HG03045 (cell line): Measurements from ENCODE around the gene TSPAN13.

Experiments used
- ATAC-seq: cut with Tn5 transposase; IDR thresholded peaks from one replicate; pipeline ENCODE4 v1.9.1; 2021; ENCODE audit warnings: mild to moderate bottlenecking, moderate library complexity; ENCODE audit not compliant: unreplicated experiment

TSPAN13 gene

DNA sequence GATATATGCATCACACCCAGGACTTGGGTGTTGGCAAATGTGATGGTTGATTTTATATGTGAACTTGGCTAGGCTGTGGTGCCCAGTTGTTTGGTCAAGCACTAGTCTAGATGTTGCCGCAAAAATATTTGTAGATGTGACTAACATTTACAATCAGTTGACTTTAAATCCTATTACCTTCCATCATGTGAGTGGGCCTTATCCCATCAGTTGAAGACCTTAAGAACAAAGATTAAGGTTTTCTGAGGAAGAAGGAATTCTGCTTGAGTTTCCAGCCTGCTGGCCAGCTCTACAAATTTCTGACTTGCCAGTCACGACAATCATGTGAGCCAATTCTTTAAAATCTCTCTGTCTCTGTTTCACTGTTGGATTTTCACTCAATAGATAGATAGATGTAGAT lies 20.3 kb downstream of the TSPAN13 start:
- ATAC-seq: no peak

DNA sequence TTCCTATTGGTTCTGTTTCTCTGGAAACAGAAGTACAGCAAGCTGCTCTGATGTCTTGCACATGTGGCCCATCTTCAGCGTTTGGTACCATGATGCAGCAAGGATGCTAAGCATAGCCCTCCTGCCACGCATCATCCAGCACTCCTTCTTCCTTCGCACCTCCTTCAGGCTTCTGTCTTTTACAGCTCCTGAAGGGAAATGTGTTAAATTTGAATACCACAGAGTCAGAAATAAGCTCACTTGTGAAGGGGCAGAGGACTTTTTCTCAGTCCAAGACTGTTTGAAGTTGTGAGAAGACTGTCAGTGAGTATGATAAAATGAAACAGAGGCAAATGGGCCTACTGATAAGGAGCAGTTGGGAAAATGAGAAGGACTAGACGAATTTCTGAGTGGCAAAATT lies 20.7 kb downstream of the TSPAN13 start:
- no peak for ATAC-seq

DNA sequence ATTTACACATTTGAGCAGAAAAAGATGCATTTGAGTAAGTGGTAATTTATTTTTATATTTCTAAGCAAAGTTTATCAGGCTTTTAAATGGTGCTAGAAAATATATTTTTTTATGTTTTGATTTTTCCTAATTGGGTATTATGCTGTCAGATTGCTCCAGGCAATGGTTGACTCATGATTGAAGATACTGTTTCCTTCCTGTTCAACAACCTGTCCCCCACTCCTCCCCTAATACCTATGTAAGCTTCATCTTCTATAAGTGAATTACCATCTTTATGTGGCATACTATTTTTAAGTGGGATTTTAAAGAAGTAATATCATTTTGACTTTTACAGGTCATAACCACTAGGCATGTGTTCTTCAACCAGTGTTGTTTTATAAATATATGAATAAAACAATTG lies 21.4 kb downstream of the TSPAN13 start:
- ATAC-seq: no peak

DNA sequence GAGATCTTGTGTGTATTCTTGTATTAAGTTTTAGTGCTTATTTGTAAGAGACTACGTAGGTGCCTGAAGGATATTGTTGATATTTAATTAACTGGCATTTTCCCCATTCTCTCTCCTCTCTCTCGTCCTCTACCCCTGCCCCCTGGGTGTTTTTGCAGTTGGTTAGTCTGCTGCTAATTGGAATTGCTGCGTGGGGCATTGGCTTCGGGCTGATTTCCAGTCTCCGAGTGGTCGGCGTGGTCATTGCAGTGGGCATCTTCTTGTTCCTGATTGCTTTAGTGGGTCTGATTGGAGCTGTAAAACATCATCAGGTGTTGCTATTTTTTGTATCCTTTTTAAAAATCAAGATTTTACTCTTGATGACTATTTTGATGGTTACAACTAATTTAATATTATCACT lies 22.5 kb downstream of the TSPAN13 start:
- ATAC-seq: no peak

DNA sequence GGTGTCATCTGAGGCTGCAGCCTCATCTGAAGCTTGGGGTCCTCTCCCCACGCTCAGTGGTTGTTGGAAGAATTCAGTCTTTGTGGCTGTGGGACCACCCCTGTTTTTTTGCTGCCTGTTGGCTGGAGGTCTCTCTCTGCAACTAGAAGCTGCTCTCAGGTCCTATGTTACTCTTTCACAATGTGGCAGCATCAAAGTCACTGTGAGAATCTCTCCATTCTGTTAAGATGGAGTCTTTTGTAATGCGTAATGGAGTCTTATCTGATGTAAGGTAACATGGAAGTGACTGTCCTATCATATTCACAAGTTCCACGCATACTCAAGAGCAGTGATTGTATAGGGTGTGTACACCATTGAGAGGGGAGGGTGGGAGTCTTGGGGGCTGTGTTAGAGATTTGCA lies 24.9 kb downstream of the TSPAN13 start:
- ATAC-seq: no peak

DNA sequence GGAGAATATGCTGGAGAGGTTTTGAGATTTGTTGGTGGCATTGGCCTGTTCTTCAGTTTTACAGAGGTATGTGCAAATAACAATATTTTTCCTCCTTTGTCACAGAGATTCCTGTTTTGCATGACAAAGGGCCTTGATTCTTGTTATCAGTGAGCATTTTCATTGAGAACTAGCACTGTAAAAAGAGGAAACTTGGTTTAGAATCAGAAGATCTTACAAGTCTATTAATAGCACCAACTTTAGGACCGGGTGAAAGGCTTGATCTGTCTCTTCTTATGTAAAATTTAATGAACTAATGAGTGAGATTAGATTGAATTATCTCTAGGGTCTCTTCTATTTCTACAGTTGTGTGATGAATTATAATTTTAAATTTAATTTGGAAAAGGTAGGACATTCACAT lies 25.5 kb downstream of the TSPAN13 start:
- no peak for ATAC-seq

DNA sequence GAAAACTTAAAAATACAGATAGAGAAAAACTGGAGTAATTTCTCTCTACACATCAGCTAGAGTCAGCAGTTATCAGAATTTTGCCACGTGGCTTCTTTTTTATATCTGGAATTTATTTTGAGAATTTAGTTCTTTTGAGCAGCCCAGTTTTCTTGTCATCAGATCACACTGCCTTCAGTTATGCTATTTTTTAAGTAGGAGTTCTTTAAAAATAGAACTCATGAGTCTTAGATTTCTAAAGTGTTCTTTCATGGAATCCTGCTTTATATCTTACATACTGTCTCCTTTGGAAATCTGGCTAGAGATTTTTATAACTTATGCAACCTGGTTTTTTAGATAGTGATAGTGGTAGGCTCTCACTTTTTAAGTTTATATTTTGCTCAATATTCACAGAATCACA lies 27.0 kb downstream of the TSPAN13 start:
- ATAC-seq: no peak

DNA sequence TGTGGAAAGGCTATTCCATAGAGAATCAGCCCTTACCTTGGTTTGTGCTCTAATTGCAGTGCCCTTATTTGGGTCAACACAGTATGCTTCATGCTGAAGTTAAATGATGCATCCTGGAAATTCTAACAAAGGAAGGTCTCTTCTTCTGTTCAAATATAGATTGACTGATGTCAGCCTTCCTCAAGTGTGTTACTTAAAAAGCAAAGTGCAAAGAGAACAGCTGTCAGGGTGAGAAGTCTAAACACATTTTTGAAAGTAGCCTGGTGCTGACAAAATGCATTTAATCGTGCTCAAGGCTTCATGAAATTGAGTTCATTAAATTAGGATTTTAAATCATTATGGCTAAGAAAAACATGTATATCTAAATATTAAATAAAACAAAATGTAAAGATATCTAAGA lies 31.8 kb downstream of the TSPAN13 start:
- ATAC-seq: no peak

DNA sequence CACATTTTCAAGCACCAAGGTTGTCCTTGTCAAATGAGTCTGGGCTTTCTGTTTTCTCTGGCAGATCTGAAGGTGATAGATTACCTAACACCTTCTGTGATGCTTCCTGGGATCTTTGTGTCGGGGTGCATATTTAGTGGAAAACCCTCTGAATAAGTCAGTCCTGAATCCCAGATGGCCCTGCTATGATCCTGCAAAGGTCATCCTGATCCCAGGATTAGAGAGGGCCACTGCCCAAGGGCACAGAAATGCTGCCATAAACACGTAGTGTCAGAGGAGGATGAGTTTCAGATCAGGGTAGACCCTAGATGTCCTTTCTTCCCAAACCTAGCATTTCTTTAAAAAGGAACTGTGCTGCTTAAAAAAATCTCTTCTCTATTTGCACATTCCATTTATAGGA lies 32.3 kb downstream of the TSPAN13 start:
- no peak for ATAC-seq

DNA sequence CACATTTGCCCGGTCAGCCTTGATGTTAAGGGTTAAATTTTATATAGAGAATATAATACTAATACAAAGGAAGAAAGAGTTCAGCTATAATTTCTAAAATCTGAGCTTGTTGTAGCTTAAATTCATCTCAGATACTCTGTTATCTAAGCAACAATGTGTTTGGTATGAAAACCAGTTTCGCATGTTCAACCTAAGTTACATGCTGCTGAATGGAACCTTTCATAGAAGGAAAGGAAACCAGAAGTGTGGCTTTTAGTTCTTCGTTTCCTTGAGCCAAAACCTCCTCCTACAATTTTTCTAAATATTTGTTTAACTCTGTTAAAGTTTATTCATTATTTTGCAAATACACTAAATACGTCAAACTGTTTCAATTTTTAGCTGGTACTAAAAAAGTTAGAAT lies 32.7 kb downstream of the TSPAN13 start:
- ATAC-seq: no peak

DNA sequence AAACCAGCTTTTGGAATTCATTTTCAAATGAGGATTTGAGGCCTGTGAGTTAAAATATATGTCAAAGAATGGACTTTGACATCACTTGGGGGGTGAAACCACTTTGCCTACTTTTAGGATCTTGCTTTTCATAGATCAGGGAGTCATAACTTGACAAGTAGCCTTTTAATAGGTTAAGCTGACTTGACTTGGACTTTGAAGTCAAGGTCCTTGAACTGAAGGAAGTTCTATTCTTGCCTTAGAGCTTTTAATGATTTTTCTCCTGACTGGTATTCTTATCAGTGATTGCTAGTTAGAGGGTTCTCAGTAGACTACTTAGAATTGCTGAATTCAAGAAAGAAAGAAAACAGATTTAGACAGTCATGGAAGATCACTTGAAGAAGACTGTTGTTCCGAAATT lies 33.6 kb downstream of the TSPAN13 start:
- ATAC-seq: no peak

DNA sequence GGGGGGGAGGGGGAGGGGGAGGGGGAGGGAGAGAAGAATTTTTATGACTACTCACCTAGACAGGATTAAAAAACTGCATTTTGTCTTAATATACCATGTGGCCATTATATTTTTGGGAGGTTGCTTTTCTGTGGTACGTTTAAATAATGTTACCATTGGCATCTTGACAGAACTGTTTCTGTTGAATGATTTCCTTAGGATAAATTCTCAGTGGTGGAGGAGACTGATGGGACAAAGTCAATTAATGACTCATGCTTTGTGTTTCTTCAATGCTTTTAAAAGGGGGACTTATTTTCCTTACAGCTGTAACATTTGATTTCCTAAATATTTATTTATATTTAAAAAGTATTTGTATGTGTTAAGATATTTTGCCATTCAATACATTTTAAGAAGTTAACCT lies 37.5 kb downstream of the TSPAN13 start:
- ATAC-seq: no peak

DNA sequence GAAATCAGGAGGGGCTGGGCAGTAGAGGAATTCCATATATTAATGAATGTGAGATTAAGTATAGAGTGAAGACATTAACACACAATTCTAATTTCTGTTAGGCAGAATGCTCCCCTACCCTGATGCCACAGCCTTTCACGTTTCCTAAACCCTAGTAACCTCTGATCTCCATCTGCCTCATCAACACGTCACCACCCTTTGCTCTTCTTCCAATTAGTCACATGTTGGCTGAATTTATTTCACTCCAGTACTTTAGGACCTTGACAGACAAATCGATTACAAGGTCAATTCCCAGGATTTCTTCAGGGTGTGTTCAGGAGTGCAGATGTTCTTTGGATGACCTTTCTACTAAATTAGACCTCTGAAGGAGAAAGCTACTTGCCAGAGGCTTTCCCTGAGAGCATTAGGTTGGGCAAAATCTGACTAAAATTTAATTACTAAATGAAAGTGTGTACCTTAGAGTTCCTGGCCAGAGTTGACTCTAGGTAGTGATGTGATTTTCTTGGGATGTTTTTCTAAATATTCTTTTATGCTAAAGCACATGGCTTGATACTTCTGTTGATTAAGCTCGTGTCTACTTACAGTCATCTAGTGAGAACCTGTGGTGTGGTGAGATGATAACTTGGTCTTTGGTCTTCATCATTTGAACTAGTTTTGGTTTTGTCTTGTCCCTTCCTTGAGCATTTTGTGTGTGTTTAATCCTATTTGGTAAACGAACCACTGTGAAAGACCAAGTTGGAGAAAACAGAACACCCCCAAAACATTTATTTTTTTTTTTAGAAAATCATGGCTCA lies 38.5 kb downstream of the TSPAN13 start:
- ATAC-seq: no peak

DNA sequence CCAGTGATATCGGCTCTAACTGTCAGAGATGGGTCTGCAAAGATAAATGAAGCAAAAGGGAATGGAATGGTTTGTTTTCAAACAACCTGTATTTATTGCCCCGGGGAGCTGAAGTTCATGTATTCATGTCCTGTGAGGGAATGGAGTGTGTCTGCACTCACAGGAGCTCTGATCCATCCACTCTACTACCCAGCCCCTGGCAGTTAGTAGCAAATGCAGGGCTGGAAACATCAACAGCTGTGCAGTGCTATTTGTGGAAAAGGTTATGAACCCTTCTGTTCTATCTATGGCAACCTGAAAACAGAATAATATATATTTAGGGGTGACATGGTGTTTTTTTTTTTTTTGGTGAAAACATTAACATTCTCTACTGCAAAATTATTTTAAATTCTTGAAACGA lies 41.4 kb downstream of the TSPAN13 start:
- no peak for ATAC-seq

DNA sequence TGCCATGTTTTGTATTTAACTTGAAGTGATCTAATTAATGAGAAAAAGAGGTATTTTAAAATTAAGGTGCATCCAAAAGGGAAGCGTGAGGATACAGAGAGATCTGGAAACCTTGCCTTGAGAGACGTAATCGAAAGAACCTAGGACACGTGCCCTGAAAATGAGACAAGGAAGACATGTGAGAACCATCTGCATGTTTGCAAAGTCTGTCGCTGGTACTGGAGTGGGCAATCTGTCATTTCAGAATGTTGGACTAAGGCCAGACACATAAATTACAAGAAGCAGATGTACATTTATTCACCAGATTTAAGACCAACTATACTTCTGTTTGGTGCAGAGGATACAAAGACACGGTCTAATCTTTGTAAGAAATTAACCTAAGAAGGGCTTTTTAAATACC lies 42.1 kb downstream of the TSPAN13 start:
- ATAC-seq: no peak

DNA sequence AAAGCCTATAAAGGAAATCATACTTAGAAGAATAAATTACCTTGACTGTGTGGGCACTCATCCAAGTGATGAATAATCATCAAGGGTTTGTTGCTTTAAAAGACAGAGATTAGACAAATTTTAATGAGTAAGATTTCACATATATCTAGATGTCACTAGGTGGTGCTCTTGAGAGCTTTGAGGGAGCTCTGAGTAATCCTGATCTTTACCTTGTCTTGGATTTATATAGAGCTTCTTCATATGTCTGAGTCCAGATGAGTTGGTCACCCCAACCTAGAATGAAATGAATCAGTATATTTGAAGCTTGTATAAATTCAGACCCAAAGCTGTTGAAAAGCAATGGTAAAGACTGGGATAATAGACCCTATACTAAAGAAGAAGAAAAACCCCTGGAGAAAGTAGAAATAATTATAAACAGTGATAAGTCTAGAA lies 47.6 kb downstream of the TSPAN13 start:
- ATAC-seq: no peak

DNA sequence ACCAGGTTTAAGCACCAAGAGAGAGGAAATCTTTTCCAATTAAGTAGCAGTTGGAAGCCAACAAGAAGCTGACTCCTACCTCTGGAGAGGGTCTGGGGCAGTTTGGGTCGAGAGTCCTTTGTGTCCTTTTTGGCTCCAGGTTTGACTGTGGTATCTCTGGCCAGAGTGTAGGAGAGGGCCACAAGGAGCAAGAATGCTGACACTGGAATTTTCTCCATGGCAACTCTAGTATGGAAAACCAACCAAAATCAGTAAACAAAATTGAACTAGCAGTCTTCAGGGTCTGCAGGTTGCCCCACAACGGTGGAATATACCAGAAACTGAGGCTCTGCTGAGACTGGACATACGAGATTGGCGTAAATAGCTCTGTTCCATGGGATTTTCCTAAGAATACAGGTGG lies 48.0 kb downstream of the TSPAN13 start:
- no peak for ATAC-seq

DNA sequence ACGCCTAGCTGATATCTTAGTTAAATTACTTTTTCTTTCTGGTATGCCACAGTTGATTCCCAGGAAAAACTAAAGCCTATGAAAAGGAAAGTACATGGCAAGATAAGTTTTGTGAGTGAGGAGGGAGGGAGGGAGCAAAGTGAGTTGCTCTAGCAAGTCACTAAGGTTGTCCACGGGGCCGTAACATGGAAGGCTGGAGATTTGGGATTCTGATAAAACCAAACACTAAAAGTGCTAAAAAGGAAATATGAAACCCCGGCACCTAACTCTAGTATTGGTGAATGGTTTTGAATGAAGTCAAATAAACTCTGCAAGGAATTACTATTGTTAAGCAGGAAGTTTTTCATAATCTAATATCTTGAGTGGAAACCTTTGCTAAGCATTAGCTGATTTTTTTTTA lies 49.6 kb downstream of the TSPAN13 start:
- no peak for ATAC-seq

DNA sequence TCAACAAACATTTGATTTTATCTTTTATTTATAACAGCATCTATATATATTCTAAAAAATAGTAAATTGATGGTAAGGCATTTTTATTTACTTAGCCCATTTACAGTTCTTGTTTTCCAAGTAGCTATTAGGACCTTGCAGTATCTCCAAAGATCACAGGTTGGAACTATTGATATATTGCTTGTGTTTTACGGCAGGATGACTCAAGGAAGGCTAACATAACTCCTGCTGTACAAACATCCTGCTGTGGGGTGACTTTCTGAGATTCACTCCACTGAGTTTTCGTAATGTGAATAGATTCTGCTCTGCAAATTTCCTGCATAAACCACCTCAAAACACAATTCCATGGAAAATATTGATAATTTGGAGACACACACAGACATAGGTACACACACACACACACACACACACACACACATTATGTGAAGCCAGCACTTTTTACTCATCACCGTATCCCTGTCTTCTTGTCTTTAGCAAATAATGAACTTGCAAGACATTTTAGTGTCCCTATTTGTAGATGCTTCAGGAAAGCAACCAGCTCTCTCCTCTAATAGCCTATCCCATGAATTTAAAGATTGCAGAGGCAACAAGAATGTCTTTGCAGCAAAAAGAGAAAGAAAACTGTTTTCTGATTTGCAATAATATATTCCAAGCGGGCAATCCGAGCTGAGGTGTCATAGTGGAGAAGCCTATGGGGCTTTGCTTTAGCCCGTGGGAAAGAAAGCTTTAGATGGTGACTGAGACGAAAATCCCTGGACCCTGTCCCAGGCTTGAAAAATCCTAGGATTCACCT lies 50.5 kb downstream of the TSPAN13 start:
- ATAC-seq: no peak

DNA sequence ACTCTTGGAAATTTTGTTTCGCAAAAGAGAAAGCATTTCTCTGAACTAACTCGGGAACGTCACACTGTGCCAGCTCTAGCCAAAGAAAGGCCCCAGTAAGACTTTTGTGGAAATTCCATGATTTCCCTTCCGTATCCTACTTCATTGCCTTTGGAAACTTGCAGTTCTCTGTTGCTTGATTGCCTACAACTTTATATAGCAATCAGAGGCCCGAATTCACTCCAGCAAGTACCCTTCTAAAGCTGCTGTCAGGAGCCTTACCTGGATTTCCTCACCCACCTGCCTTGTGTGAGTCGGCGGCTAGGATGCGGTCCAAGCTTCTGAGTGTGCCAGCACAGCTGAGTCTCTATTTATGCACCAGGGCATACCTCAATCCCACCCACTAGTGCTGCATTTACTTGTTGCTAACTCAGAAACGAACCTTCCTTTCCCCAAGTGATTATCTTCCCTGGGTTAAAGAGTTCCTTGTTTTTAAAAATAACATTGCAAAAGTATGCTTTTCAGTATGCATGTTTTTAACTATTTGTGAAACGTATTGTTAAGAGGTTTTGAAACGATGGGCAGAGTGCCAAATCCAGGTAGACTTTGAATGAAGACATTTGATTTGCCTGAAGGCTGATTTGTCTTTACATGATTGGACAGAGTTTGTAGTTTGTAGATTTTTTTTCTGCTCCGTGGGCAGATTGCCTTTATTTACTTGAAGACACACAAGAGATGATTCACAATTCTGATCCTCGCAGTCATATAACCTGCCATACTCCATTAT lies 51.3 kb downstream of the TSPAN13 start, which contains the start of gene AGR2:
AGR2 (minus strand) TSS at position 326 of the 766 bp plus-strand sequence. CDS start 3,203 bp downstream, outside the sequence.
- ATAC-seq: no peak

DNA sequence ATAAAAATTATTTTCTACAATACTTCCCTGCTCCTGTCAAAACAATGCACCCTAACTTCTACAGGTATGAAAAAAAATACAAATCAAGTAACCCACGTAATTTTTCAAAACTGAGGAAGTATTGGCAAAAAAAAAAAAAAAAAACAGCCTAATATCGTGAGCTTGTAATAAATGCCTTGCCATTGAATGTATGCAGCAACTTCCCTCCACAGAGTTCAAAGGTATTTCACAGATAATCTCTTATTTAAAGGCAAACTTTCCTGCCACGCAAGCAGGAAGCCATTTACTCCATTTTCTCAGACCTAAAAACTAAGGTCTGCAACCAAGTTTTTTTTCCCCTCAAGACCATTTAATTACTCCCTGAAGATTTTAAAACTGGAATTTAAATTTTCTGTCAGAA lies 51.9 kb downstream of the TSPAN13 start:
- ATAC-seq: no peak

DNA sequence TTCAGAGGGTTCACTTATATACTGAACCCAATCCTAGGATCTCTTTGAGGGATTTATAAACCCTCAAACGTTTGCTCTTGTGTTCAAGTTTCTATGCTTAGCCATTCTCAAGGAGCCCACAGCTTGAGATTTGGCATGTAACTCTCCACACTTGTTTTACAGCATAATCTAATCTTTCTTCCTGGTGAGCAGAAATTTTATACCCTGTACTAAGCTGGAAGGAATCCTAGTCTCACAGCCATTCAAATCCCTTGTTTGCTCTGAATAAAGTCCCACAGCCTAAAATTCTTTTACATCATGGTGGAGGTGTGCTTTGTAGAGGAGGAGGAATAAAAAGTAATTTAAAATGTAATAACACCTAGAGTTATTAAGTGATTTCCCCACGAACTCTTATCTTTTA lies 56.6 kb downstream of the TSPAN13 start:
- ATAC-seq: no peak
